RPMI7951 (cell line): ENCODE results near the gene TBL1Y. TPM values are rescaled to one million over a fixed set of nuclear protein-coding genes. Genes with fewer than 3 reads are reported as not detected.
"Not testable (repeated sequence)": the region's sequence is repeated elsewhere in the genome, so short reads cannot be mapped to it uniquely, and the experiment has no call there.

Experiments
- DNase-seq: peaks from one replicate; pipeline ENCODE4 v3.0.0-alpha.2; 2012; ENCODE audit warnings: low read depth
- total RNA-seq: library from RNA; depleted of rRNA; stranded (reverse); fragments of >200 nt; shearing (Covaris generic); gene quantifications from 2 replicates; pipeline ENCODE4 v1.2.3, GENCODE V29; 2014; rRNA removed

TBL1Y gene
- not detected in 2 replicates for total RNA-seq

DNA sequence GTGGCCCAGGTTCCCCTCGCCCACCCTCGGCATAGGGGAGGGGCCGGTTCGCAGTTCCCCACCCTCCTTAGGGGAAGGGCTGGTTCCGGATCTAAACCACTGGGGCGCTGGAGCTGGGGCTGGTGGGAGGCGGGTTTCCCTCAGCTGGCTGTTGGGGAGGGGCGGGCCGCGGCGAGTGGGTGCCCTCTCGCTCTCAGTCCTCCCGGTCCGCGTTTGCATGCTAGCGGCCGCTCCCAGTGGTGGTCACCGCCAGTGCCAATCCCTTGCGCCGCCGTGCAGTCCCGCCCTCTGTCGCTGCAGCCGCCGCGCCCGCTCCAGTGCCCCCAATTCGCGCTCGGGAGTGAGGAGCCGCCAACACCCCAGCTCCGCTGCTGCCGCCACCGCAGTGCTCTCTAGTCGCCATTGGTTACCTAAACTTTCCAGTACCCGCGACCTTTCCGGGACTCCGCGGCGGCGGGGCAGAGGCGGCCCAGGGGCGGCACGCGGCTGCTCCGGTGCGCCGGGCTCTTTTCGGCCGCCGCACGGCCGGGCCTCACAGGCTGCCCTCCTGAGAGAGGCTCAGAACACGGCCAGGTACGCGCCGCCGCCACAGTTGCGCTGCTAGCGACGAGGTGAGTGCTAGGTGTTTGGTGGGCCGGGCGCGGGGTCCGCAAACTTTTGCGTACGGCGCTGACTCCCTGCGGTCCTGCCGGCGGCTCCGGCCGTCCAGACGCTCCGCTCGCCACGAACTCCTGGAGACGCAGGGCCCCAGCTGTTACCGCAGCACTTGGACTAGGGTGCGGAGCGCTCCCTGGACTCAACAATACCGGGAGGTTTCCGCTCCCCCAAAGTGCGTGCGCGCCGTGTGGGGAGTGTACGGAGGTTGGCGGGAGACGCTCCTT is at the start of gene TBL1Y:
TSS of gene TBL1Y (plus strand) at position 326 of the 881 bp plus-strand sequence. CDS start 114,388 bp downstream, outside the sequence.
- no peak for DNase-seq

- no peak for DNase-seq
Measured at GRCh38 chrY:6894496-6894895, 16.0 kb upstream of the TBL1Y start.

DNA sequence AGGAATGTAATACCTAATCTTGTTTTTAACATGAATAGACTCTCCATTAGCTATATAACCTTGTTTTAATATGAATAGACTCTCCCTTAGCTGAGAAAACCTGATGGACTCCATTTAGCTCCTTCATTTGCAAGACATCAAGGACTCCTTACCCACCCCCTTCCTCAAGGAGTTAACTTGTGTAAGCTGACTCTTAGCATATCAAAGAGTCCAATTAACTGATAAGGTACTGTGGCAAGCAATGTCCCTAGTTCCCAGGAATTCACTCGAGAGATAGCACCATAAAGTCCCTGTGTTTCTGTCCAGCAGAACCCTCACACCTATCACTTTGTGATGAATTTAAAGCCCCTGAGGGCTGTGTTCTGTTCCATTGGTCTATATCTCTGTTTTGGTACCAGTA is 15.3 kb upstream of the TBL1Y start:
- DNase-seq, result no peak

GRCh38 chrY:6902116-6902515 is 8.4 kb upstream of the TBL1Y start:
- not testable (repeated sequence) for DNase-seq

DNA sequence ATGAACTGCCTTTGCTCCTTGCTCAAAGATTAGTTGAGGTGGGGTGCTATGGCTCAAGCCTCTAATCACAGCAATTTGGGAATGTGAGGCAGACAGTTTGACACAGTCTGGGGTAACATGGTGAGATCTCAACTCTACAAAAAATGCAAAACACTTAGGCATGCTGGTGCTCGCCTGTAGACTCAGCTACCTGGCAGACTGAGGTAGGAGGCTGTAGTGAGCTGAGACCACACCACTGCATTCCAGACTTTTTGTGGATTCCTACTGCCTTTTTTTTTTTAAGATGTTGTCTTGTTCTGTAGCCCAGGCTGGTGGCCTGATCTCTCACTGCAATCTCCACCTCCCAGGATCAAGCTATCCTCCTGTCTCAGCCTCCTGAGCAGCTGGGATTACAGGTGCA is 2.9 kb upstream of the TBL1Y start:
- DNase-seq, result no peak

DNA sequence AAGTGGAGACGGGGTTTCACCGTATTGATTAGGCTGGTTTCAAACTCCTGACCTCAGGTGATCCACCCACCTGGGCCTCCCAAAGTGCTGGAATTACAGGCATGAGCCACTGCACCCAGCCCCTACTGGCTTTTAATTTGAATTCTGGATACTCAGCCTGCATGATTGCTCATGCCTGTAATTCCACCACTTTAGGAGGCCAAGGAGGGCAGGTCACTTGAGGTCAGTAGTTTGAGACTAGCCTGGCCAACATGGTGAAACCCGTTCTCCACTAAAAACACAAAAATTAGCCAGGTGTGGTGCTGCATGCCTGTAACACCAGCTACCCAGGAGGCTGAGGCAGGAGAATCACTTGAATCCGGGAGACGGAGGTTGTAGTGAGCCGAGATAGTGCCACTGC is 2.5 kb upstream of the TBL1Y start:
- DNase-seq, result not testable (repeated sequence)

- DNase-seq, result no peak
Measured at GRCh38 chrY:6909118-6909521, 1.4 kb upstream of the TBL1Y start.

- DNase-seq, result no peak
Measured at GRCh38 chrY:6909856-6910255, 641 bp upstream of the TBL1Y start.

DNA sequence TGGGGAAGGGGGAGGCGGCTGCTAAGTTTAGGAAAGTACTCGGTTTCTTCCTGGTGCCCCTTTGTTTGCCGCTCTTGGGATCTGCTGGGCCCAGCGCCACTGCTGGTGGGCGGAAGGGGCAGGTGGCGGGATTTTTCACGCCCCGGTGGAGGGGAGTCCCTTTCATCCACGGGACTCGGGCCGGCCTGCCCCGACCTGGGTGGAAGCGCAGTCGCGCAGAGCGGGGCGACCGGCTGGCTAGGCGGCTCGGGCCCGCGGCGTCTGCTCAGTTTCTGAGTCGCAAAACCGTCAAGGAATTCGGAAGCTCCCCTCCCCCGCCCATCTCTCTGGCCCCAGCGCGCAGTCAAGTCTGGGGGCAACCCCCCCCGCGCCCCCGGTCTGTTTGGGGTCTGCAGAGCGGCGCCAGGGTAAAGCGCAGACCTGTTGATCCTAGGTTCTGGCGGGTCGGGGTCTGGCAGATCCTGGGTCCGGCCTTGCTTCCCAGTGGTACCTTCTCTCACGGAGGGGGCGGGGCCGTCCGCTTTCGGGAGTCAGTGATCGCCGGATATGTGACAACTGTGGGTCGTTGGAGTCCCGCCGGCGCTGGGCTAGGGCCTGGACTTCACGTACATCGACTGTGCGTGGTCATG is 870 bp downstream of the TBL1Y start, which contains the start of gene AMELY:
TSS of gene AMELY (minus strand) at position 500 of the 629 bp plus-strand sequence. CDS start 39,144 bp downstream, outside the sequence.
- no peak for DNase-seq

DNA sequence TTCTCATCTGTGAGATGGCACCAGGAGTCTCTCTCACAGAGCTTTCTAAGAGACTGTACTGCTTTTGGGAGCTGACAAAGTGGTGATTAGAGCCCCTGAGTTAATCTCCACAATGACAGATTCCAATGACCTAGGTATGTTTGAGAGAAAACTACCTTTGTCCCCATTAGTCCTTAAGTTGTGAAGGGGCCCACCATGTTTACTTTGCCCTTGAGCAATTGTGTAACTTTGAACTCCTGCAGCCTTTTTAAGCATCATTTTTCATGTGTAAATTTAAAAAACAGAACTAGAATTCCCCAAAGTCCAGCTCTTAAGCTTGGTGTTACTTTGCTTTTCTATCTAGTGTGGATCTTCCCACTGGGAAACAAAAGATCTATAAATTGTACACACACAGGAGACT is 2.9 kb downstream of the TBL1Y start:
- DNase-seq, result no peak

DNA sequence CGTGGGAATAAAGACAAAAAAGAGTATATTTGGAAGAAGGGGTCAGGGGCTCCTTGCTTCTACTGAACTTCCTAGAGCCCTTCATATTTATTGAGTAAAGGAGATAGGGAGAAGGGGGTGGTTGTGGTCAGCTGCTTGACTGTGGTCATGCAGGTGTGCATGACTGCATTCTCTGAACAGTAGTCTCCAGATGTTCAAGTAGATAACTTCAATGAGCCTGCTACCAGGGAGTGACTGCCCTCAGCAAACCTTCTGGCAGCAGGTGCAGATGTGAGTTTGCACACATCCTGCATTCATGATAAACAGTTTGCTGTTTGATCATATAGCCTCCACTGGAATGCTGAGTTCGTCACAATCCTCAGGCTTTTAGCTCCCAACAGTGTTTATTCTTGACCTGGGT is 10.6 kb downstream of the TBL1Y start:
- no peak for DNase-seq

GRCh38 chrY:6928265-6928664 is 17.8 kb downstream of the TBL1Y start:
- DNase-seq, result no peak

DNA sequence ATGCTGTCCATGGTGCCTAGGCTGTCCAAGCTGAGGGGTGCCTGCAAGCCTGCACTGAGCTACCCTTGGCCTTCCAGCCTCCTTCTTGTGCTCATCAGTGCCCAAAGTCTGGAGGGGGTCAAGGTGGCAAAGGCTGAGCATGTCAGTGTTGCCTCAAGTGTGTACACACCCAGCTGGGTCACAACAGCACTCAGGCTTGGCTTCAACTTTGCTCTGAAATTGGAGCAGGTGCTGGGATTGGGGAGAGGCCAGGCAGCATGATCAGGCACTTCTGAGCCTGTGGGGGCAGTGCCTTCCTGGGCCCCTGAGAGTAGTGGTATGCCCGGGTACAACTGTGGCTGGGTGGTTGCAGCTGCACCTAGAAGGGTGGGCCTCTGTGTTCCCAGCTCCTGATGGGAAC is 18.7 kb downstream of the TBL1Y start:
- no peak for DNase-seq

DNA sequence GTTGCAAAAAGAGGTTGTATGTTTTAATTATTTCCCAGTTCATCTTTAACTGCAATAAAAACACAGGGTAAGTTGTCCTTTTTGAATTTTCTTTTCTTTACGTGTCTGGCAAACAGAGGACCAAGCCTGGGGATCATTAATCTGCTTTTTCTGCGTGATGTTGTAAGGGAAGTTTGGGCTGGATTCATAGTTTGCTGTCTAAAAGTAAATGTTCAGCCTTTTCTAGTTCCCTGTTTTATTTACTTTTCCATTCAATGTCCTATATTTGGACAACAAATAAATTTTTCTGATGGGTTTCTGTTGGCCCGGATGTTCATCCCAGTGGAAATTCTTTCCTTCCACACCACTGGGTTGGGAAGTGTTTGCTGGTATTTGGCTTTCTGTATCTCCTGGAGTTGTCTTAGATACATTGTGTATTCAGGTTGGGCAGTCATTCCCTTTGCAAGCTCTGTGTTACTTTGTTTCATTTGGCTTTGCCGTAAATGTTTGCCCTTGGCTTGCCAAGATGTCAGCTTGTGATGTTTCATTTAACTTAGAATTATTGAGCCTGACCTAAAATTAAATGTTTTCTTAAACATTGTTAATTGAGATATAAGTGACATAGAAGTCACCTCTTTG is 21.4 kb downstream of the TBL1Y start:
- DNase-seq, result no peak

- no peak for DNase-seq
Measured at GRCh38 chrY:6935497-6935896, 25.0 kb downstream of the TBL1Y start.

DNA sequence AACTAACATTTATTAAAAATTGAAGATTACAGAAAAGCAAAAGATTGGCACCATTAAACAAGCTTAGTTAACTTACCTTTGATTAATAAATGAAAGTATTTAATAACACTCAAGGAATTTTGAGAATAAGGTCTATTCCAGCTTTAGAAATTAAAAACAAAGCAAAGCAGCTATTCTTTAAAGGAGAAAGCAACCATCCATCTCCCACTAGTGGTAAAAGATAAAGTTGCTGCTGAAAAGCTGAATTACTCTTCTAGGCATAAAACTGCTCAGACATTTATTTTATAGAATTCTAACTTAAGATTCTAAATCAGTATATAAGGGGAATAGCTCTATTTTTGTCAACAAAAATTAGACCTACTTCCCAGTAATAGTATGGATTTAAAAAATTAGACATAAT is 37.2 kb downstream of the TBL1Y start:
- DNase-seq, result no peak

DNA sequence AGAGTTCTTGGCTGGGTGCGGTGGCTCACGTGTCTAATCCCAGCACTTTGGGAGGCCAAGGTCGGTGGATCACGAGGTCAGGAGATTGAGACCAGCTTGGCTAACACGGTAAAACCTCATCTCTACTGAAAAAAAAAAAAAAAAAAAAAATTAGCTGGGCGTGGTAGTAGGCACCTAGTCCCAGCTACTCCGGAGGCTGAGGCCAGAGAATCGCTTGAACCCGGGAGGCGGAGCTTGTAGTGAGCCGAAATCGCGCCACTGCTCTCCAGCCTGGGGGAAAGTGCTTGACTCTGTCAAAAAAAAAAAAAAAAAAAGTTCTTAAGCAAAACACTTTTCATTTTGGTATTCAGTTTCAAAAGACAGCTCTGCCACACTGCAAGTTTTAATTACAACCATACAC is 37.9 kb downstream of the TBL1Y start:
- DNase-seq, result no peak

DNA sequence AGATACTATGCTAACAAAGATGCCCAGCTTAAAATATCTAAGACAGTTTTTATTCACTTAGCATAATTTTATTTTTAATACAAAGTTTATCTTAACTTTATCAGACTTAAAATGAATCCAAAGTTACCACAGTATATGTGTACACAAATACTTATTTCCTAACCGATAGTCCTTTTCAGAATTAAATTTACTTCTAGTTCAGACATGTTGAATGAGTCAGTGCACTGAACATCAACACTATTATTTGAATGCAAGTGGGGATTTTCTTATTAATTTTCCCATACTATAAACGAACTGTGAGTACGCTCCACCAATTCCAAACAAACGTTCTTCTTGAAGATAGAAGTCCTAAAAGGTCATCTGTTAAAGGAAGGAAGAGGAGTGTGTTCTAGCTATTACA is 39.5 kb downstream of the TBL1Y start:
- DNase-seq, result no peak

DNA sequence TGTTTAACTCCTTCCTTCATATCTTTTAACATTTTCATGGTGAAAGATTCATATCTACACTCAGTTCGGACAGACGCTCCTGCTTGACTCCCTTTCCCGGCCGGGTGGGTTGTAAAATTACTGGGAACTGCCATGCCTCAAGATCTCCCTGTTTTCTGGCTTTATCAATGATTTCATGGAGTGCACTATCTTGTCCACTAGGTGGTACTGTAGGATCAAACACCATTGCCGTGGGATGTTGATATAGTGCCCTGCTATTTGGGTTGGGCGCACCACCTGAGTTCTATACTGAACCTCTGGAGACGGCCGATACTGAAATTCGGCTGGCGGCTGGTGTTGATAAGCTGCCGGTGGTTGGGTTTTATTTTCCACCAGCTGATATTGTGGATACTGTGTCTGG is 54.2 kb downstream of the TBL1Y start:
- DNase-seq, result no peak

DNA sequence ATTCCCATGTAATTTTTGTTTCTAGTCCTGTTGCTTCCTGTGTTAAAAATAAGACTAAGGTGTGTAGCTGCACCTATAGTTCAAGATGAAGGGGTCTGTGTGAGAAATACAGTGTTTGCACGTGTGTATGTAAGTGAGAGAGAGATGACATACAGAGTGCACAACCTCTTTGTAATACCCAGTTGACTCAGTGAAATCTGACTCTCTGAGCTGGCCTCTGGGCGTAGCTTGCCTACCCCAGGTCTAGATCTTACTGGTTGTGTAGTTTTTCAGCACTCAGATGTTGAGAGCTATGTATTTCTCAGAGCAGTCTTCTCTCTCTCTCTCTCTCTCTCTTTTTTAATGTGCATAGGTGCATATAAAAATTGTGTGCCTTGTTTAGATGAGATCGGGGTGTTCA is 56.0 kb downstream of the TBL1Y start:
- DNase-seq, result no peak

DNA sequence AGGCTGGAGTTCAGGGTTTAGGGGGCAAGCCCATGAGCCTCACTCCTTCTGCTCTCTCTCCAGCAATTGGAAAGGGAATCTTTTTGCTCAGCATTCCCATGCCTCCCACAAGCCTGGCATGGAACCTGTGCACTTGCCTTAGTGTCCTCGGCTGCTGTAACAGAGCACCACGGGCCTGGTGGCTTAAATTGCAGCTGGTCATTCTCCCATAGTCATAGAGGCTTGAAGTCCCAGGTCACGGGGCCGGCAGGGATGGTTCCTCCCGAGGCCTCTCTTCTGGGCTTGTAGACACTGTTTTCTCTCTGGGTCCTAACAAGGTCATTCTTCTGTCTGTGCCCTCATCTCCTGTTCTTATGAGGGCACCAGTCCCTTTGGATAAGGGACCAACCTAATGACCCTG is 57.2 kb downstream of the TBL1Y start:
- no peak for DNase-seq

DNA sequence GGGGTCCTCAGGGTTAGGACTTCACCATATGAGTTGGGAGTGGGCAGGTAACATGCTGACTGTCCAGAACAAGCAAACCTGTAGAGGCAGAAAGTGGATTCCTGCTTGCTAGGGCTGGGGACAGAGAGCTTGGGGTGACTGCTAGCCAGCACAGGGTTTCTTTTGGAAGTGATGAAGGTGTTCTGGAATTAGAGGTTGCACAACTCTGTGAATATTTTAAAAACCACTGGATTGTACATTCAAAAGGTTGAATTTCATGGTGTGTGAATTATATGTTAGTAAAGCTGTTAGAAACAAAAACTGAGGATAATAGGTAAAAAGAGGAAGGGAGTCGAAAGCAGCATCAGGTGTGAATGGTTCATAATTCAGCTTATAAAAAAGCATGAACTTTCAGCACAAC is 57.7 kb downstream of the TBL1Y start:
- no peak for DNase-seq
